ENCODE measurements around the gene INPP5A.

INPP5A gene

DNA sequence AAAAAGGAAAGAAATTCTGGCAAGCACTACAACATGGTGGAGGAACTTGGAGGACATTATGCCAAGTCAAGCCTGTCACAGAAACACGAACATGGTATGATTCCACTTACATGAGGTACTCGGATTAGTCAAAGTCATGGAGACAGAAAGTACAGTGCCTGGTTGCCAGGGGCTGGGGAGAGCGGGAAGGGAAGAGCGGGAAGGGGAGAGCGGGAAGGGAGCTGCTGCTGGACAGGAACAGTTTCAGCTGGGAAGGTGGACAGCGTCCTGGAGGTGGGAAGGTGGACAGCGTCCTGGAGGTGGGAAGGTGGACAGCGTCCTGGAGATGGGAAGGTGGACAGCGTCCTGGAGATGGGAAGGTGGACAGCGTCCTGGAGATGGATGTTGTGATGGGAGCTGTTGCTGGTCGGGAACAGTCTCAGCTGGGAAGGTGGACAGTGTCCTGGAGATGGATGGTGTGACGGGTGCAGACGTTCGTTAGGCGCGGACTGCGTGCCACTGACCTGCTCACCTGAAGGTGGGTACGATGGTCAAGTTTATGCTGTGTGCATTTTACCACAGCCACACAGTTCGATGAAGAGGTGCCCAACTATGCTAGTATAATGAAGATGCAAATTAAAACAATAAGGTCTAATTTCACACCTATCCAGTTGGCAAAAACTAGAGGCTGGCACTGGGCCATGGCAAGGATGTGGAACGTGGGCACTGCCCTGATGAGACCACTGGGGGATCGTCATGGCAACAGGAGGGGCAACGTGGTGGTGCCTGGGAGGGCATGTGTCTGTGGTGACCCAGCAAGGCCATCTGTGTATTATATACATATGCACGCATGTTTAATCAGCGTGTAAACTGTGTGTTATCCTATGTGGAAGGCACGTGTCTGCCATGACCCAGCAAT lies 144.5 kb downstream of the INPP5A start:
- TF ChIP-seq CTCF (conservative IDR thresholded peaks at IDR 0.05) = no peak
- H3K27ac ChIP-seq = no peak overlapping the region

DNA sequence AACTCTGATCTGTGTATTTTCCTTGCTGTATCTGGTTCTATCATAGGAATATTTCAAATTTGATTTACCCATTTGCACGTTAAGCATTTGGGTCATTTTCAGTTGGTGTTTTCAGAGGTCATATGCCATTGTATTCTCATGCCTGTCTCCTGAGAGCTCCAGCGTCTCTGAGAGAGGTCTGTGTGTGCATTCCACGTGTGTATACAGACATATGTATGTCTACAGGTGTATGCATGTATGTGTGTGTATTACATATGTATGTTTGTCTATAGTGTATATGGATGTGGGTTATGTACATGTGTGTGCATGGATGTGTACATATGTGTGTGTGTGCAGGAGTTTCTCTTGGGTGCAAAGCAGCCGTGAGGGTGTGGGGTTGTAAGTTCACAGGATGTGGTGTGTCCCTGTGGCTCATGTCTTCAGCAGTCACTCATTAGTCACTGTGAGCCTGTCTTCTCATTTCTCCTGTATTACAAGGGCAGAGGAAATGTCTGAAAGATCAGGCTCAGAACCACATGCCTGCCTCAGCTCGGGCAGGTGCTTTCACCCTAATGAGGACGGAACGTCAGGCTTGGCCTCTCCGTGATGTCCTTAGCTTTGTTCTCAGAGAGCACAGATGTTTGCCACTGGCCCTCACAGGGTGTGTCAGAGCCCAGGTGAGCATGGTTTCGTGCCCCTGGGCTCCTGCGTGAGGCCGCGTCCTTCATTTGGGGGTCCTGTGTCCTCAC lies 146.7 kb downstream of the INPP5A start:
- no peak for TF ChIP-seq CTCF (conservative IDR thresholded peaks at IDR 0.05)
- peak overlapping the region; percentile 87 for H3K27ac ChIP-seq

GRCh38 chr10:132685101-132685891 lies 147.7 kb downstream of the INPP5A start:
- peak overlapping the region; percentile 87 for H3K27ac ChIP-seq
- TF ChIP-seq CTCF (conservative IDR thresholded peaks at IDR 0.05) = 0 out of 2 replicates have a peak, but pooled peaks have one; percentile 5

DNA sequence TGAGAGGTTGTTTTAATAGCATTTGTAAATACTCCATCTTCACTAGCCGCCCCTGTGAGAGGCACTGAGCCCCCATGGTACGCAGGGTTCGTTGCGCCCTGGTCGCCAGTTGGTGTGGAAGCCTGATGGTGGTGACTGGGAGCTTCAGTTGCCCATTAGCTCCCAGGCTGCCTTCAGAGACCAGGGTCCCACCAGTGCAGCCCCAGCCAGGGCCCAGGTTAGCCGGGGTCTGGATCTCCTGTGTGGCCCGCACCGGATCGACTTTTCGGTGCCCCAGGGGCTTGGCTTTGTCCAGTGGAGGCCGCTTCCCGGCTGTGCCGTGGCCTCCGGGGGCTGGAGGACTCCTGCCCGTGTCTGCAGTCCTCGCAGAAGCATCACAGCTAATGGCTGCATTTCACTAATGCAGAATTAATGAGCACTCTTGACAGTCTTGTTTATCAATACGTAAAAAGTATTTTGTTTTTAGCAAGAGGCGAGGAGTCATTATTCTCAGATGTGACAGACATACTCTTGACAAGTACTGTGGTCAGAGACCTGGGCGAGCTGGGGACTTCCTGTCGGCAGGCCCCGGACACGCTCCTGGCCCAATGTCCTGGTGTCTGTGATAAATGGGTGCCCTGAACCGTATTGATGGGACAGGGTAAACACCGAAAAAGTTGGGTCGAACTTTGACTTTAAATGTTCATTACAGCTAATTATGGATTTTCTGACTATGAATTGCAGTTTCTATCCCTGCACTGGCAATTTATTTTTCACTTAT lies 148.5 kb downstream of the INPP5A start:
- TF ChIP-seq CTCF (conservative IDR thresholded peaks at IDR 0.05) = no peak
- peak overlapping the region; percentile 87 for H3K27ac ChIP-seq

DNA sequence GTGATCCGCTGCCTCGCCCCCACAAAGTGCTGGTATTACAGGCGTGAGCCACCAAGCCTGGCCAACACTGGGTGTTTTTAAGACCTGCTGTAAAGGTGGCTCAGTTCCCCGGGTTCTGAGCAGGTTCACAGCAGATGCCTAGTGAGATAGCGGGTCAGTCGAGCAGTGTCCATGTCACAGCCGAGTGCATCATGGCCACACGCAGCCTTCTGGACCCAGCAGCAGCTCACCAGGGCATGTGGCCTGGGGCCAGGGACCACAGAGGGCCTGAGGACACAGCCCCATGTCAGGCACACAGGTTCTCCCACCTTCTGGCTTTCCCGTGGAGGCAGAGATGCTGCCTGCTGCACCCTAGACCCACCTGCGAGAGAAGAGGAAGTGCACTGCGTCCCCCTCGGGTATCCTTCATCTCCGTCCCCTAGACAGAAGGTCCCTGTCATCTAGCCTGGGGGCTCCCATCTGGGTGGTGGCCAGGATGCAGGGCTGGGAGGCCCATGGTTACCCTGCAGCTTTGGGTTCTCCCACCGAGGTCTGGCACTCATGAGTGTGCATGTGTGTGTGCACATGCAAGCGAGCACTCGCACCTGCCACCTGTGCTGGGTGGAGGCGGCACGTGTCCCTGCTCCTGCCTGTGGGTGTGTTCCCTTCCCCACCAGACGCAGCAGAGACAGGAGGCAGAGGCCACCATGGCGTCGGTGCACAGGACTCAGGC lies 149.8 kb downstream of the INPP5A start:
- no peak for TF ChIP-seq CTCF (conservative IDR thresholded peaks at IDR 0.05)
- H3K27ac ChIP-seq = no peak overlapping the region

DNA sequence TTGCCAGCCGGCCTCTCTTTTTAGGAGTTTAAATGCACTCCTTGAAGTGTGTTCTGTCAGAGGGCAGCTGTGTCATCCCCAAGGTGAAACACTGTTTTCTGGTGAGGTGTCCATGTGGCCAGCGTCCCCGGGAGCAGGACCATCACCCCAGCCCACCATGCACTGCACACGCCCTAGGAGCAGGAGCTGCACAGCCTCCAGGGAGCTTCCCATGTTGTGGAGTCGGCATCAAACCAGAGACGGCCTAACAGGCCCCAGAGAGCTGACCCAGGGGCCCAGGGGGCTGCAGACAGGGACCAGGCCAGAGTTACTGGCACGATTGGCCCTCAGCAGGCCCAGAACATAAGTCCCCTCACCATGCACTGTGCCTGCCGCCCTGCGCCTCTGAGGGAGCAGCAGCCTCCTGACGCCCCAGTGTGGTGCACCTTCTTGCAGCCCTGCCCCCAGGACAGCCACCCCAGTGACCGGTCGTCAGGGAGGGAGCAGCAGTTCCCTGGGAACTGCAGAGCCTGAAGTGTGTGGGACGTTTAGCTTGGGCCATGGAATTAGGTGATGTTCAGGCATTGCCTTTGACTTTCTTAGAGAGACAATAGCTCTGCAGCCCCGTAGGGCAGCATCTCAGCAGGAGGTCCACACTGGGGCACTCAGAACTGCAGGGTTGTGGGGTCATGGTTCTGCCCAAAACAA lies 150.4 kb downstream of the INPP5A start:
- no peak for TF ChIP-seq CTCF (conservative IDR thresholded peaks at IDR 0.05)
- H3K27ac ChIP-seq = no peak overlapping the region

All from VCaP (cell line).